Left forelimb (tissue), 1 donor: Measurements from ENCODE around the gene PTPRN.

Experiments
- DNase-seq: peaks from one replicate; pipeline ENCODE4 v3.0.0-alpha.2; 2018; ENCODE audit warnings: low spot score

PTPRN gene

GRCh38 chr2:219308142-219309101 is 779 bp downstream of the PTPRN start:
- no peak for DNase-seq

- no peak for DNase-seq
These were observed 3.2 kb downstream of the PTPRN start for GRCh38 chr2:219306047-219306446.

- no peak for DNase-seq
These were observed 5.0 kb downstream of the PTPRN start for GRCh38 chr2:219304223-219304622.

- DNase-seq = no peak
These were observed 6.7 kb downstream of the PTPRN start for GRCh38 chr2:219302412-219302968.

- DNase-seq = no peak
These were observed 9.2 kb downstream of the PTPRN start for GRCh38 chr2:219300022-219300421.

- DNase-seq = no peak
These were observed 9.8 kb downstream of the PTPRN start for GRCh38 chr2:219299372-219299760.

- DNase-seq = peak; percentile 85
These were observed 10.3 kb downstream of the PTPRN start for GRCh38 chr2:219298759-219299371.

GRCh38 chr2:219297766-219298456 is 11.3 kb downstream of the PTPRN start:
- no peak for DNase-seq

- no peak for DNase-seq
These were observed 12.4 kb downstream of the PTPRN start for GRCh38 chr2:219296631-219297391.

GRCh38 chr2:219296142-219296541 is 13.1 kb downstream of the PTPRN start:
- no peak for DNase-seq

- DNase-seq = peak; percentile 91
These were observed 14.5 kb downstream of the PTPRN start for GRCh38 chr2:219294356-219295351.

- no peak for DNase-seq
These were observed 15.4 kb downstream of the PTPRN start for GRCh38 chr2:219293736-219294231.

GRCh38 chr2:219292616-219293015 is 16.6 kb downstream of the PTPRN start:
- no peak for DNase-seq

GRCh38 chr2:219291910-219292490 is 17.2 kb downstream of the PTPRN start:
- DNase-seq = no peak

GRCh38 chr2:219291394-219291793 is 17.8 kb downstream of the PTPRN start:
- peak; percentile 41 for DNase-seq

- DNase-seq = peak; percentile 48
These were observed 18.6 kb downstream of the PTPRN start for GRCh38 chr2:219290381-219291171.

- peak; percentile 91 for DNase-seq
These were observed 19.5 kb downstream of the PTPRN start for GRCh38 chr2:219289537-219290361.

GRCh38 chr2:219289195-219289536 is 20.0 kb downstream of the PTPRN start:
- no peak for DNase-seq
